HL-60/S4 treated with retinoic acid at 250 ng/mL for 4 days and 3 days (cell line): Measurements from ENCODE around the gene AKT1.
"Not testable (repeated sequence)": the region's sequence is repeated elsewhere in the genome, so short reads cannot be mapped to it uniquely, and the experiment has no call there.

ENCODE experiments used
- in situ Hi-C: fragments of 300-500 bp; cut with MboI; formaldehyde crosslinking; loops from 2 replicates; pipeline ENCODE4 v1.7.0; 2022; ENCODE audit warnings: low sequenced_read_pairs

Gene AKT1

DNA sequence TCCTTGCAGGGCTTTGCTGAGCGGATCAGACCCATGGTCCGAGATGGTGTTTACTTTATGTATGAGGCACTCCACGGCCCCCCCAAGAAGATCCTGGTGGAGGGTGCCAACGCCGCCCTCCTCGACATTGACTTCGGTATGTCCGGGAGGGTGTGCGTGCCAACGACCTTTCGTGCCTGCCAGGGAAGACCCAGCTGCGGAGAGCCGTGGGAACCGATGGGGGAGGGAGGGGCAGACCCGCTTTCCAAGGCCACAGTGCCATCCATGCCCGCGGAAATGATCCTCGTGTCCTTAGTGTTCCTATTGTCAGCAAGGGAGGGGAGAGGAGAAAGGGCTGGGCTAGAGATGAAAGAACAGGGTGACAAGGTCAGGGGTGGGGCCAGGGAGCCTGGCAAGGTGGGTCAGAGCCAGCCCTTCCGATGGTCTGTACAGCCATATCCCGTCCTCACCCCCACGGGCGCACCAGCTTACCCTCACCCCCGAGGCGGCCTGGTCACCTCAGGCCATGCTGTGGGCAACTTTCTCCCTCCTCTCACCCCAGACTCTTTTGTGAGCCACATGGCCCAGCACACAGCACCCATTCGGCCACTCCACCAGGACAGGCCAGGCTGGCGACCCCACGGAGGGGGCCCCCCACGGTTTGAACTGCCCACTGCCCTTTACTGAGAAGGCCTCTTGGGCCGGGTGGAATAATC is 54.3 kb downstream of the AKT1 start:
- in situ Hi-C loops, result no loop called here

DNA sequence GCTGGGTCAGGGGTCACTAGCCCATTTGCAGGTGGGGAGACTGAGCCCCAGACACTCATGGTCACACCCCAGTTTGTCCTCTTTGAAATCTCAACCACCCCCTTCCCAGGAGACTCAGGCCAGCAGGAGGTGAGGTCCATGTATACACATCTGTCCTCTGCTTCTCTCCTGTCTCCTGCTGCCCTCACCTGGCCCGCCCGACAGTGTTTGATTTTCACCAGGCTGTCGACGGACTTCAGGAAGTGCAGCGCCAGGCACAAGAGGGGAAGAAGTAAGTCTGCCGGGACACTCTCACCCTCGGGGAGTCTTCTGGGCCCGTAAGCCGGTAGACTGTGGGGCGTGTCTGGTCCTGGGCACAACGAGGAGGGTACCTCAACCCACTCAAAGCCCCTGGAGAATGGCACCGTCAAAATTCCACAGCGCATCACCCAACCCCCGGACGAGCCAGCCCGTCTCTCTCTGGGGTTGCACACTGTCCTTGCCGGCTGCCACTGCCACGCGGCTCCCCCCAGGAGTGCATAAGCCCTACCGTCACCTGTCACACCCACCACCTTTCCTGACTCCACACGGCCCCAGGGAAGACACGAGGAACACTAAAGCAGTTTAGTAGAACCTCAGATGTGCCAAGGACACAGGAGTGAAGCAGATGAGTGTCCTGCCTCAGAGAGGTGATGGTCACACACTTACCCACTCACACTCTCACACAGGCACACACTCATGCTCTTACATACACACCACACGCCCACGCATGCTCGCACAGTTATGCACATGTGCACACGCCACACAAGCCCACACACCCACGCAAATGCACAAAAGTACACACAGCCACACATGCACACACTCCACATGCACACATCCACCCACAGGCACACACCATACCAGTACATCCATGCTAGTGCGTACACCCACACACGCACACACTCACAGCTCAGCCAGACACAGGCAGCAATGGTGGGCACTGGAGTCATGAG is 55.7 kb downstream of the AKT1 start:
- in situ Hi-C loops, result no loop called here

DNA sequence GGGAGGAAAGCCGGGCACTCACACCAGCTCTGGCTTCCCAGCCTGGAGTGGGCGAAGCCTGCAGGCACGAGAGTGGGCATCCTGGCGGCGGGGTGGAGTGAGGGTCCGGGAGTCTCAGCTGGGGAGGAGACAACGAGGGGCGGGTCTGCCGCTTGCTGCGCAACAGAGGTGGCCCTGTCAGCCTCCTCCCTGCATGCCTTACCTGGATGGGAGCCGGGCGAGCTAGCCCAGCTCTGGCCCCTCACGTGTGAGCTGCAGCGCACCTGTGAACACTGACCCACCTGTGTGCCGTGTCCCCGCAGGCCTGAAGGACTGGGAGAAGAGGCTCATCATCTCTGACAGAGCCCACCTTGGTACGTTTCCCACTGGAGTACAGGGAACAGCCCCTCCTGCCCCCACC is 56.5 kb downstream of the AKT1 start:
- in situ Hi-C loops, result no loop called here

DNA sequence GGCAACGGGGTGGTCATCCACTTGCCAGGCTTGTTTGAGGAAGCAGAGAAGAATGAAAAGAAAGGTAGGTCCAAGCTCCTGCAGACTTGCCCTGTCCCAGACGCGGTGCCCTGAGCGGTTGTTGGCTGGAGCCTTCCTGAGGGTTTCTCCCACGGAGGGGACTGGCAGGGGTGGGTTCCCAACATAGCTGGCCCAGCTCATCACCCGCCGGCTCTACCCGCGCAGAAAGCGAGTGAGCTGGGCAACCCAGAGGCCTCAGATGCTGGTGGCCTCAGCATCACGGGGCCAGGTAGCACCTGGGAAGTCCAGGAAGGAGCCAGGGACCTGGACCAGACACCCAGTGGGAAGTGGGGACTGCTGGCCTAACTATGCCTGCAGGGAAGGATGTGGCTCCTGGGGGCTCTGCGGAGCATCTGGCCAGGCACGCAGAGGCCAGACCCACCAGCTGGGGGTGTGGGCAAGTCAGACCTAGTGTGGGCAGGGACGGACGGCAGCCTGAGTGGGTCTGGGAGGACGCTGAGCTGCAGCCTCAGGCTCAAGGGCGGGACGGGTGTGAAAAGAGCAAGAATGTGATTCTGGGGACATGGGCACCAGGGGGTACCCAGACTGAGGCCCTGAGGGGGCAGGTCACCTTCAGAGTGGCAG is 57.1 kb downstream of the AKT1 start:
- in situ Hi-C loops, result no loop called here

GRCh38 chr14:104735830-104736642 is 59.5 kb downstream of the AKT1 start:
- in situ Hi-C loops, result no loop called here

- in situ Hi-C loops, result no loop called here
These were observed 60.4 kb downstream of the AKT1 start for GRCh38 chr14:104734991-104735779.

DNA sequence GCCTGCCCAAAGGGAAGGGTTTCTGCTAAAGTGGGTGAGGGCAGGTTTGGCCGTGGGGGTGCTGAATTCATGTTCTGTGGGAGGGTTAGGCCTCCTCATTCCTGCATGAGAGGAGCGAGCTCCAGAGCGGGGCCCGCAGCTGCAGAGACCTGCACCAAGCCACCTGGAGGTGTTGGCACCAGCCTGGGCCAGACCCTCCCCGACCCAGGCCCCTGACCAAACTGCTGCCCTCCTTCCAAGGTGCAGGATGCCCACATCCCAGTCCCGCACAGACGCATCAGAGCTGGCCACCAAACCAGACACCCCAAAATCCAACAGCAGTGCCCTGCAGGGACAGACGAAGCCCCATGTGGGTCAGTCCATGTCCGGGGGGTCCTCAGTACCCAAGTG is 61.0 kb downstream of the AKT1 start:
- in situ Hi-C loops, result no loop called here

DNA sequence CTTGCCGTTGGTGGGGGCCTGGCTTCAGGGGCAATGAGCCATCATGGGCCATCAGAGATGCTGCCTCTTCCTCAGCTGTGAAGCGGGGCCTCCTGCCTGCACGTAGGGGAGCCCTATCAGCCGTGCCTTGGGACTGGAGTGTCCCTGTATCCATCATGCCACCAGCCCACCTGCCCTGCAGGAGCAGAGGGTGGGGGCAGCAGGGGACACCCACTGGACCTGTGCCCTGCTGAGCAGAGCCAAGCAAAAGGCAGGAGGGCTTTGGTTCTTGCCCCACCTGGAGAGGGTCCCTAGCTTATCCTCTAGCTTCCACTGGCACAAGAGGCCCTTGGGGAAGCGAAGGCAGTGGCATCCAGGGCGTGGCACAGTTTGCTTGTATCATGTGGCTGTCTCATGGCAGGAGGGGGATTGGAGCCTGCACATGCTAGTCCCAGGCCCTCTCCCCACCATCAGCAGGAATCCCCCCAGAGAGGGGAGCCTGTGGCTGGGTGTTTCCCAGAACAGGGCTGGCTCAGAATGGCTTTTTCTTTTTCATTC is 61.4 kb downstream of the AKT1 start:
- in situ Hi-C loops, result no loop called here

DNA sequence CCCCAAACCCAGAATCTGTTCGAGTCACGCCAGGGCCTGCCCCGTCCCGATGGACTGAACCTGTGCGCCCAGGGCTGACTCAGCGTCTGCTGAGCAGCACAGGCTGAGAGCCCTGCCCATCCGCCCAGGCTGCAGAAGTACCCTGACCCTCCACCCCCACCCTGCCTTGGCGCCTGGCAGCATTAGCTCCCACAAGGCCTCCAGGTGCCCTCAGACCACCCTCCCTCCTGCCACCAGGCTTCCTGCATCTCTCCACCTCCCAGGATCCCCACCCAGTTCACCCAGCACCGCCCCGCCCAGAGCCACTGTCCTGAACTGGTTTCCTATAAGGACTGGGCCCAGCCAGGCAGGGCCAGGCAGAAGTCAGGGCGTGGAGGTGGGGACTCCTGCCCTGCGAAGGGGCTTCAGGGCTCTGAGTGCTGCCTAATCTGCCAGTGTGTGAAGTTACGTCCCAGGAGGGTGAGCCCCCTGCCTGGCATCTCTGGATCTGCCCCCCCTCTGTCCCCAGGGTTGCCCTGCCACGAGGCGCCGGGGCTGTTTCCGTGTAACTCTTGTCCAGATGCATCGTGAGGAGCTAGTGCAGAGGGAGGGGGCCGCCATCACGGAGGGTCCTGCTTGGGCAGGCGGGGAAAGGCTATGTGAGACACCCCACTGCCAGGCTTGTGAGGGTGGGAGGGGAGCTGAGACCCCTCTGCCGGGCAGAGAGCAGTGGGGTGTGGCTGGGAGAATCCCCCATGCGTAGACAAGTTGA is 62.4 kb downstream of the AKT1 start:
- in situ Hi-C loops, result no loop called here

DNA sequence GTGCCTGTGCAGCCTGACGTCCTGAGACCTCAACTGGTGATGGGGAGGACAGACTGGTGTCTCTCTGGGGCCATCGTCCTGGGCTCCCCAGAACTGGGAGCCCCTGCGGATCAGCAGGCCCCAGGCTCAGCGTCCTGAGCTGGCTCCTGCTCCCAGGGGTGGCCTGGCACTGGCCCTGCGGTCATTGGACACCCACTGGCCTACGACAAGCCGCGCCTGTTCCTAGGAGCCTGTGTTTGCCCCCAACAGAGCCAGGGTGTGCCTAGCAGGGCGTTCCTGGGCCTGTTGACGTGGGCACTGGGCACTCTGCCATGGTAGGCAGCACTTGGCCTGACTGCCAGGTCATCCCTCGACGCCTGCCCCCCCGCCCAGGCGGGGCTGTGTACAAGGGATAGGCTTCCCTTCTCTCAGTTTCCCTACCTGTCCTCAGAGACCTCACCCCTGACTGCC is 63.2 kb downstream of the AKT1 start:
- in situ Hi-C loops, result no loop called here

GRCh38 chr14:104731320-104732294 is 63.9 kb downstream of the AKT1 start:
- in situ Hi-C loops, result no loop called here

- in situ Hi-C loops, result no loop called here
These were observed 65.1 kb downstream of the AKT1 start for GRCh38 chr14:104730487-104730886.

DNA sequence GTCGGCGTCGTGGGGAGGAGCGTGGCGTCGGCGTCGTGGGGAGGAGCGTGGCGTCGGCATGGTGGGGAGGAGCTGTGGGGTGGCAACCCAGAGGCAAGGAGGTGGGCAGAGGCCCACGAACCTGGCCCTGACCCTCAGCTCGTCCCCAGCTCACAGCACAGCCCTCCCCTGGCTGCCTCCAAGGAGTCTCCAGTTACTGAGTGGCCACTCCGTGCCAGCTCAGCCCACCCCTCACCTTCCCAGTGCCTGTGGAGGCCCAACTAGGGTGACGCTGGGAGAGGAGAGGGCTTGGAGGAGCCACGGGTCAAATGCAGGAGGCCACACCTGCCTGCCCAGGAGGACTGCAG is 65.7 kb downstream of the AKT1 start:
- in situ Hi-C loops, result no loop called here

GRCh38 chr14:104729176-104729834 is 66.2 kb downstream of the AKT1 start:
- in situ Hi-C loops, result not testable (repeated sequence)

GRCh38 chr14:104728631-104729030 is 66.9 kb downstream of the AKT1 start:
- in situ Hi-C loops, result no loop called here

DNA sequence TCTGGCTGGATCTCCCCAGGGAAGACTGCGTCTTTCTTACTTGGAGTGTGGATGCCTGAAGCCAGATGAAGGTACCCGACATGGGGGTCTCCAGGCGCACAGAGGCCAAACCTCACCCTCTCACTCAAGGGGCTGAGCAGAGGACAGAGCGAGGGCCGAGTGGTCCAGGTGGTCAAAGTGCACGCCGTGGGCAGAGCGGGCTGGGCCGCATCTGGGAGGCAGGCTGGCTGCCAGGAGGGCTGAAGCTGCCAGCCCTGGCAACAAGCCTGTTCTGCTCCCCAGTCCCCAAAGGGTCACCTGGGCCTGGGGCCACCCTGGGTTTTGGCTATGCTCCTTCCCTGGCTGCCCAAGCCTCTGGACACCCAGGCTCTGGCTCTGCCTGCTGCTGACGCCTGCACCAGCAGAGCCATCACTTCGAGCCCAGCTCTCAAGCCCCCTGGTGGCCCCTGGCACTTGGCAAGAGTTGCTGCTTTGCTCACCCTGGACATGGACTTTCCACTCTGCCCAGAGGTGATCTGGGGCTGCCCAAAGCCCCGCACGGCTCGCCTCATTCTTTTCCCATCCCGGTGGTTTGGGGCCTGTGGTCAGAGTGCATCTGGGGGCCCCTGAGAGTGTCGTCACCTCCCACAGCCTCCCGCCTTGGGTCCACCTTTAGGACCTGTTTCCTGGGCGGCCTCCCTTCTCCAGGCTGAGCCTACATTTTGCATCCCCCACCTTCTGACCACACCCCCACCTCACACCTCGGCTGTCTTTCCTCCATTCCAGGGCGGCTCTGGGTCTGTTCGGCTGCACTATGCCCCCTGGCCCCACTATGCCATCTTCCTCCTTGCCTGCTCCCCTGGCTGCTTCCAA is 68.7 kb downstream of the AKT1 start:
- in situ Hi-C loops, result no loop called here
